Measurements from ENCODE around the gene FAM177A1.
"Not testable (repeated sequence)": the region's sequence is repeated elsewhere in the genome, so short reads cannot be mapped to it uniquely, and the experiment has no call there.

The FAM177A1 gene

DNA sequence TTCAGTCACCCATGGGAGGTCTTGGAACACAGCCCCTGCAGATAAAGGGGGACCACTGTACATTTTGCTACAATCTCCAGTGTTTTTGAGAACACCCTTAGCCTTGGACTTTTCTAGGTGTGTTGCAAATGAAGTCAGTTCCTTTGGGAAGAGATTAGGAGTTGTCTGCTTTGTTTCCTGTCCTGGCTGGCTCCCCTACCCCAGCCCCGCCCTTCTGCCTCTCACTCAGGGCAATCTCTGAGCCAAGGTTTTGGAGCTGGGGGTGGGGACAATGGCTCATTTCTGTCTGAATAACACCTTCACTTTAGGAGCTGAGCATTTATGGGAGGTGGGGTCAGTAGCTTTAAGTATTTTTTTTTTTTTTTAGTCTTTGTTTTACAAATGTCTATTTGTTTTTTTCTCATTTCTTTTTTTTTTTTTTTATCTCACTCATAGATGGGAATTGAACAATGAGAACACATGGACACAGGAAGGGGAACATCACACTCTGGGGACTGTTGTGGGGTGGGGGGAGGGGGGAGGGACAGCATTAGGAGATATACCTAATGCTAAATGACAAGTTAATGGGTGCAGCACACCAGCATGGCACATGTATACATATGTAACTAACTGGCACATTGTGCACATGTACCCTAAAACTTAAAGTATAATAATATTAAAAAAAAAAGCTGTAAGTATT lies 15.2 kb downstream of the FAM177A1 start:
- not testable (repeated sequence) for DNase-seq (ENCODE audit: low read depth in 1 of 2, low spot score in 1 of 2)

DNA sequence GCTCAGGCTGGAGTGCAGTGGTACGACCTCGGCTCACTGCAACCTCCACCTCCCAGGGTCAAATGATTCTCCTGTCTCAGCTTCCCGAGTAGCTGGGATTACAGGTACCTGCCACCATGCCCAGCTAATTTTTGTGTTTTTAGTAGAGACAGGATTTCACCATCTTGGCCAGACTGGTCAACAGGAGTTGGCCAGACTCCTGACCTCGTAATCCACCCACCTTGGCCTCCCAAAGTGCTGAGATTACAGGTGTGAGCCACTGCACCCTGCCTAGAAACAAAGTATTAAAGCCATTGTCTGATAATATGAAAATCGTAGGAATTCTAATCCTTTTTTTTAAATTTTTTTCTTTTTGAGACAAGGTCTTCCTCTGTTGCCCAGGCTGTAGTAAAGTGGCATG lies 19.7 kb downstream of the FAM177A1 start:
- DNase-seq (ENCODE audit: low read depth in 1 of 2, low spot score in 1 of 2): not testable (repeated sequence)

GRCh38 chr14:35068238-35069012 lies 22.4 kb downstream of the FAM177A1 start:
- DNase-seq (ENCODE audit: low read depth in 1 of 2, low spot score in 1 of 2): no peak

- no peak for DNase-seq (ENCODE audit: low read depth in 1 of 2, low spot score in 1 of 2)
Observed at GRCh38 chr14:35072226-35072625, 26.2 kb downstream of the FAM177A1 start.

GRCh38 chr14:35073486-35073885 lies 27.4 kb downstream of the FAM177A1 start:
- no peak for DNase-seq (ENCODE audit: low read depth in 1 of 2, low spot score in 1 of 2)

DNA sequence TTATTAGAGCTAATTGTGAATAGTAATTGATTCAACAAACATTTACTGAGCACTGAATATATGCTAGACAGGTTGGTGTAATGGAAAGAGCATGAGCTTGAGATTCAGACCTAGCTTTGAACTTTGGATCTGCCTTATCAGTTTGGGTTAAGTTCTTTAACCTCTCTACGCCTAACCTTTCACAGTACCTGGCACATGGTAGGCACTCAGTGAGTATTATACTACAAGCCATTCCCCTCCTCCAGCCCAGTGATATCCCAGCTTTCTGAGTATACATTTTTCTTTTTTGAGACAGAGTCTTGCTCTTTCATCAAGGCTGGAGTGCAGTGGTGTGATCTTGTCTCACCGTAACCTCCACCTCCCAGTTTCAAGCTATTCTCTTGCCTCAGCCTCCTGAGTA lies 32.0 kb downstream of the FAM177A1 start:
- DNase-seq (ENCODE audit: low read depth in 1 of 2, low spot score in 1 of 2): no peak

- no peak for DNase-seq (ENCODE audit: low read depth in 1 of 2, low spot score in 1 of 2)
Observed at GRCh38 chr14:35079742-35080141, 33.7 kb downstream of the FAM177A1 start.

- no peak for DNase-seq (ENCODE audit: low read depth in 1 of 2, low spot score in 1 of 2)
Observed at GRCh38 chr14:35083530-35084150, 37.6 kb downstream of the FAM177A1 start.

- no peak for DNase-seq (ENCODE audit: low read depth in 1 of 2, low spot score in 1 of 2)
Observed at GRCh38 chr14:35085441-35085840, 39.4 kb downstream of the FAM177A1 start.

- DNase-seq (ENCODE audit: low read depth in 1 of 2, low spot score in 1 of 2): no peak
Observed at GRCh38 chr14:35088514-35088913, 42.4 kb downstream of the FAM177A1 start.

- not testable (repeated sequence) for DNase-seq (ENCODE audit: low read depth in 1 of 2, low spot score in 1 of 2)
Observed at GRCh38 chr14:35094645-35095044, 48.6 kb downstream of the FAM177A1 start.

- no peak for DNase-seq (ENCODE audit: low read depth in 1 of 2, low spot score in 1 of 2)
Observed at GRCh38 chr14:35107866-35108265, 61.8 kb downstream of the FAM177A1 start.

DNA sequence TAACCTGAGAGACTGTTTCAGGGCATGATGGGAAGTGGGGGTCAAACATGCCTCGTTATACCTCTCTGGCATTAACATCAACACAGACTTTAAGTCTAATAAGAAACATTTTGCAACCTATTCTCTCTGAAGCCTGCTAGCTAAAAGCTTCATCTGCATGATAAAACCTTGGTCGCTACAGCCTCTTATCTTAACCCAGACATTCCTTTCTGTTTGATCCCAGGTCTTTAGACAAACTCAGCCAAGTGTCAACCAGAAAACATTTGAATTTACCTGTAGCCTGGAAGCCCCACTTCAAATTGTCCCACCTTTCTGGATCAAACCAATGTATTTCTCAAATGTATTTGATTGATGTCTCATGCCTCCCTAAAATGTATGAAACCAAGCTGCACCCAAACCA lies 66.6 kb downstream of the FAM177A1 start:
- DNase-seq (ENCODE audit: low read depth in 1 of 2, low spot score in 1 of 2): no peak

GRCh38 chr14:35113308-35113950 lies 67.4 kb downstream of the FAM177A1 start:
- DNase-seq (ENCODE audit: low read depth in 1 of 2, low spot score in 1 of 2): no peak

DNA sequence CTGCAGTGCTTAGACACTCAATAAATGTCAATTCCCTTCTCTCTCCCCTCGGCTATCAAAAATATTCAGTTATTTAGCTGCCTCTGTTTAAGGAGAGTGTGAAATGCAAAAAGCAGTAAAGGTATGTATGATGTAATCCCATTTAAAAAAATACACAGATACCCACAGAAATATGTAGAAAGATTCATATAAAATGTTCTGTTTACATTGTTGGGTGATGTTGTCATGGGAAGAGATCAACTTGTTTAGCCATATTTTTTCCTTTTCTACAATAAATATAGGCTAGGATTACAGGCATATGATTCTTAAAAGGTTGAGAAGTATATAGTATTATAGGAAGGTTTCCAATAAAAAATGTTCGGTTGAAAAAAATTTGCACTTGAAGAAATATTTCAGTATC lies 68.0 kb downstream of the FAM177A1 start:
- DNase-seq (ENCODE audit: low read depth in 1 of 2, low spot score in 1 of 2): no peak

- DNase-seq (ENCODE audit: low read depth in 1 of 2, low spot score in 1 of 2): no peak
Observed at GRCh38 chr14:35116242-35116641, 70.2 kb downstream of the FAM177A1 start.

DNA sequence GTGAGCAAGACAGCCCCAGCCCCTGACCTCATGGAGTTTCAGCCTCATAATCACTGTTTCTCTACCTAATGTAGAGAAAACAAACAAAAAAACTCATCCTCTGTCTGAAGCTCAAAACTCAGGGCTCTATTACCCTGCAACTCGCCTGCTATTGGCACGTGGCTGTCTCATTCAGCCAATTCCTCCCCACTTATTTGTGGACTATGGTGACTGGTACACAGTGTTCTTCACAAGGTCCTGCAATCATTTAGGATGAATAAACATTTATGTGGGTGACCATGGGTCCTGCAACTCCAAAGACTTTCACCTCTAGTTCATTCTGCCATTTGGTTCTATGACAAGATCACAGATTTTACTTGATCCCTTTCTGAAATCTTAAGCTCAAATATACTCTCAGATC lies 71.0 kb downstream of the FAM177A1 start:
- no peak for DNase-seq (ENCODE audit: low read depth in 1 of 2, low spot score in 1 of 2)

- no peak for DNase-seq (ENCODE audit: low read depth in 1 of 2, low spot score in 1 of 2)
Observed at GRCh38 chr14:35121026-35121886, 75.2 kb downstream of the FAM177A1 start.

- DNase-seq (ENCODE audit: low read depth in 1 of 2, low spot score in 1 of 2): peak; percentile 76 to 86
Observed at GRCh38 chr14:35121887-35122695, 76.0 kb downstream of the FAM177A1 start, which contains the start of the genes PPP2R3C and PRORP. TSS of gene PPP2R3C (minus strand) at chr14:35121990. CDS start at chr14:35121959, 31 bp downstream. TSS of gene PRORP (plus strand) at chr14:35122552. CDS start at chr14:35123246, 694 bp downstream.

Data from activated CD4-positive, alpha-beta T cell treated with anti-CD3 and anti-CD28 coated beads, Interleukin-2, amount 50 U/mL, for 24 hours (primary cell).